DOHH2 (cell line): ENCODE data around the gene AUNIP.

Experiments used
- H3F3A ChIP-seq: fragments of 200-600 bp; sonication (generic), shearing (Covaris generic); 2 replicates; pipeline ENCODE4 v1.6.0; 2016; ENCODE audit warnings: antibody characterized with exemption, mild to moderate bottlenecking; ENCODE audit not compliant: control insufficient read depth, insufficient read depth
- H3K27ac ChIP-seq: fragments of 200-600 bp; sonication (generic); 2 replicates; pipeline ENCODE4 v1.5.1; 2014; ENCODE audit warnings: low read depth, mild to moderate bottlenecking, low read length, moderate library complexity
- H3K27me3 ChIP-seq: fragments of 200-600 bp; sonication (generic); 2 replicates; pipeline ENCODE4 v1.6.1; 2014; ENCODE audit warnings: mild to moderate bottlenecking, low read length, mixed read lengths; ENCODE audit not compliant: control insufficient read depth
- H3K36me3 ChIP-seq: fragments of 200-600 bp; sonication (generic); 2 replicates; pipeline ENCODE4 v1.6.1; 2014; ENCODE audit warnings: mild to moderate bottlenecking, low read length, moderate library complexity, mixed read lengths; ENCODE audit not compliant: control insufficient read depth
- H3K4me1 ChIP-seq: fragments of 200-600 bp; sonication (generic); 2 replicates; pipeline ENCODE4 v1.6.1; 2014; ENCODE audit warnings: mild to moderate bottlenecking, low read length, mixed read lengths; ENCODE audit not compliant: control insufficient read depth
- H3K4me2 ChIP-seq: fragments of 200-600 bp; sonication (generic); 2 replicates; pipeline ENCODE4 v1.6.0; 2014; ENCODE audit warnings: mild to moderate bottlenecking, low read length, moderate library complexity
- H3K4me3 ChIP-seq: fragments of 200-600 bp; sonication (generic); 2 replicates; pipeline ENCODE4 v1.5.1; 2014; ENCODE audit warnings: mild to moderate bottlenecking, low read length, mixed read lengths
- H3K79me2 ChIP-seq: fragments of 200-600 bp; sonication (generic); 2 replicates; pipeline ENCODE4 v1.6.1; 2014; ENCODE audit warnings: mild to moderate bottlenecking, low read length, mixed read lengths; ENCODE audit not compliant: control insufficient read depth
- H3K9me2 ChIP-seq: fragments of 200-600 bp; sonication (generic); replicated peaks from 2 replicates; pipeline ENCODE4 v1.6.1; 2014; ENCODE audit warnings: mild to moderate bottlenecking, low read length, mixed read lengths; ENCODE audit not compliant: control insufficient read depth
- H3K9me3 ChIP-seq: fragments of 200-600 bp; sonication (generic); 2 replicates; pipeline ENCODE4 v1.6.1; 2014; ENCODE audit warnings: antibody characterized with exemption, low read length, mixed read lengths; ENCODE audit not compliant: control insufficient read depth, insufficient read depth
- H4K20me1 ChIP-seq: fragments of 200-600 bp; sonication (generic); 2 replicates; pipeline ENCODE4 v1.6.0; 2014; ENCODE audit warnings: low read depth, mild to moderate bottlenecking, antibody characterized with exemption, low read length, moderate library complexity; ENCODE audit not compliant: control insufficient read depth, insufficient read depth
- CTCF ChIP-seq: fragments of 200-600 bp; sonication (generic); IDR thresholded peaks from one replicate; pipeline ENCODE4 v1.5.1; 2014; ENCODE audit warnings: antibody characterized with exemption, mild to moderate bottlenecking, low read depth, low read length; ENCODE audit not compliant: poor library complexity, severe bottlenecking
- EZH2phosphoT487 ChIP-seq: fragments of 200-600 bp; sonication (generic); IDR thresholded peaks from 2 replicates; pipeline ENCODE4 v1.6.1; 2017; ENCODE audit warnings: borderline replicate concordance, mild to moderate bottlenecking, antibody characterized with exemption, low read length, moderate library complexity, mixed read lengths

AUNIP gene

GRCh38 chr1:25854554-25854953, 4.7 kb downstream of the AUNIP start:
- Histone ChIP-seq H3K9me2 (no peaks in the 10 kb centered on the region), H3K9me3 (no peaks in the 10 kb centered on the region), H3K4me3 (no peak overlapping the region), H3F3A (no peaks in the 10 kb centered on the region), H4K20me1 (no peaks in the 10 kb centered on the region), H3K27ac (no peak overlapping the region), H3K4me2 (no peak overlapping the region), H3K36me3 (peaks cover 4% of the 10 kb centered on the region; the same call in 1 of the 2 replicates), H3K4me1 (peaks cover 6% of the 10 kb centered on the region), H3K79me2 (peaks cover 87% of the 10 kb centered on the region), H3K27me3 (no peaks in the 10 kb centered on the region)
- TF ChIP-seq CTCF = no peak
- no peak for TF ChIP-seq EZH2phosphoT487

GRCh38 chr1:25848531-25848930, 10.7 kb downstream of the AUNIP start:
- no peaks in the 10 kb centered on the region for H3K9me3 ChIP-seq
- H3K4me1 ChIP-seq = peaks cover 18% of the 10 kb centered on the region
- H4K20me1 ChIP-seq = no peaks in the 10 kb centered on the region
- peaks cover 1% of the 10 kb centered on the region; the same call in 1 of the 2 replicates for H3K36me3 ChIP-seq
- no peak overlapping the region for H3K4me3 ChIP-seq
- no peak for TF ChIP-seq EZH2phosphoT487
- no peaks in the 10 kb centered on the region for H3K27me3 ChIP-seq
- no peak overlapping the region for H3K27ac ChIP-seq
- H3K9me2 ChIP-seq = no peaks in the 10 kb centered on the region
- no peak overlapping the region for H3K4me2 ChIP-seq
- no peaks in the 10 kb centered on the region for H3F3A ChIP-seq
- peaks cover 85% of the 10 kb centered on the region for H3K79me2 ChIP-seq

- no peaks in the 10 kb centered on the region for H3K27me3 ChIP-seq
- H3K4me1 ChIP-seq = peaks cover 18% of the 10 kb centered on the region
- H4K20me1 ChIP-seq = no peaks in the 10 kb centered on the region
- peaks cover 83% of the 10 kb centered on the region for H3K79me2 ChIP-seq
- H3F3A ChIP-seq = no peaks in the 10 kb centered on the region
- TF ChIP-seq CTCF = no peak
- no peak for TF ChIP-seq EZH2phosphoT487
- no peaks in the 10 kb centered on the region for H3K9me2 ChIP-seq
- no peaks in the 10 kb centered on the region for H3K9me3 ChIP-seq
- H3K4me3 ChIP-seq = no peak overlapping the region
- no peaks in the 10 kb centered on the region for H3K36me3 ChIP-seq
- H3K4me2 ChIP-seq = no peak overlapping the region
- no peak overlapping the region for H3K27ac ChIP-seq
Measured at GRCh38 chr1:25847929-25848328, 11.3 kb downstream of the AUNIP start.

- Histone ChIP-seq H3K36me3 (no peaks in the 10 kb centered on the region), H3K27ac (no peak overlapping the region), H3K79me2 (peaks cover 83% of the 10 kb centered on the region), H3K4me1 (peaks cover 18% of the 10 kb centered on the region), H3K9me3 (no peaks in the 10 kb centered on the region), H3F3A (no peaks in the 10 kb centered on the region), H4K20me1 (no peaks in the 10 kb centered on the region), H3K4me2 (no peak overlapping the region), H3K9me2 (no peaks in the 10 kb centered on the region), H3K4me3 (no peak overlapping the region), H3K27me3 (no peaks in the 10 kb centered on the region)
- TF ChIP-seq CTCF = no peak
- TF ChIP-seq EZH2phosphoT487 = no peak
Measured at GRCh38 chr1:25845664-25846063, 13.6 kb downstream of the AUNIP start.
